Mesothelial cell of epicardium (in vitro differentiated cells): ENCODE measurements around the gene ERP29. TPM values are rescaled to one million over a fixed set of nuclear protein-coding genes. Genes with fewer than 3 reads are reported as not detected.

Source experiments
- DNase-seq, 2 experiments: peaks; one replicate each; pipeline ENCODE4 v3.0.0; 2021; ENCODE audit warnings: low spot score in 2 of 2; ENCODE audit not compliant: unreplicated experiment in 2 of 2
- H3K27ac Mint-ChIP-seq: 2 replicates; pipeline ENCODE4 v1.8.0; 2021; ENCODE audit warnings: mixed read lengths
- H3K27me3 Mint-ChIP-seq: 2 replicates; pipeline ENCODE4 v1.8.0; 2021; ENCODE audit warnings: low read depth, mixed read lengths
- H3K36me3 Mint-ChIP-seq: 2 replicates; pipeline ENCODE4 v1.8.0; 2021; ENCODE audit warnings: mixed read lengths
- H3K4me1 Mint-ChIP-seq: 2 replicates; pipeline ENCODE4 v1.8.0; 2021; ENCODE audit warnings: mixed read lengths
- H3K4me3 Mint-ChIP-seq: 2 replicates; pipeline ENCODE4 v1.8.0; 2021; ENCODE audit warnings: mild to moderate bottlenecking, moderate library complexity, mixed read lengths
- H3K9me3 Mint-ChIP-seq: 2 replicates; pipeline ENCODE4 v1.8.0; 2021; ENCODE audit warnings: mixed read lengths
- CTCF ChIP-seq: fragments of 200-600 bp; sonication (generic); IDR thresholded peaks from one replicate; pipeline ENCODE4 v1.5.0; 2021; ENCODE audit warnings: antibody characterized with exemption; ENCODE audit not compliant: unreplicated experiment
- total RNA-seq: library from RNA; stranded (reverse); gene quantifications from 3 replicates; pipeline ENCODE4 v1.2.1, GENCODE V29; 2021

ERP29 gene
- 96.6 to 97.6 TPM (median 97.5 TPM) in 3 replicates for total RNA-seq

GRCh38 chr12:112012775-112013600 lies at the start of gene ERP29, which contains the start of gene TMEM116:
ERP29 (plus strand) TSS chr12:112013426; CDS start chr12:112013466, 40 bp downstream.
TMEM116 (minus strand) TSS chr12:112013165; CDS start chr12:112005270, 7,895 bp downstream.
- TF ChIP-seq CTCF, result peak; percentile 65
- Mint-ChIP-seq H3K36me3 (peaks cover 10% of the 10 kb centered on the region), H3K27ac (peak within 1 kb of the TSS; percentile 99), H3K9me3 (peaks cover 6% of the 10 kb centered on the region), H3K4me1 (peaks cover 35% of the 10 kb centered on the region), H3K4me3 (peak within 1 kb of the TSS; percentile 86), H3K27me3 (no peaks in the 10 kb centered on the region)
- peak; percentile 100 for DNase-seq

- no peak for TF ChIP-seq CTCF
- H3K4me3 Mint-ChIP-seq, result no peak overlapping the region
- H3K4me1 Mint-ChIP-seq, result no peaks in the 10 kb centered on the region
- peaks cover 34% of the 10 kb centered on the region for H3K36me3 Mint-ChIP-seq
- no peak for DNase-seq
- no peak overlapping the region for H3K27ac Mint-ChIP-seq
- peaks cover 30% of the 10 kb centered on the region for H3K9me3 Mint-ChIP-seq
- no peaks in the 10 kb centered on the region for H3K27me3 Mint-ChIP-seq
Measured at GRCh38 chr12:111964935-111965334, 48.3 kb upstream of the ERP29 start.

- Mint-ChIP-seq H3K4me3 (no peak overlapping the region), H3K27me3 (no peaks in the 10 kb centered on the region), H3K9me3 (peaks cover 7% of the 10 kb centered on the region), H3K36me3 (peaks cover 14% of the 10 kb centered on the region), H3K27ac (no peak overlapping the region), H3K4me1 (no peaks in the 10 kb centered on the region)
- no peak for TF ChIP-seq CTCF
- DNase-seq, result no peak
Measured at GRCh38 chr12:111971800-111972199, 41.4 kb upstream of the ERP29 start.

- H3K9me3 Mint-ChIP-seq, result peaks cover 10% of the 10 kb centered on the region
- H3K4me1 Mint-ChIP-seq, result no peaks in the 10 kb centered on the region
- H3K27me3 Mint-ChIP-seq, result no peaks in the 10 kb centered on the region
- no peak overlapping the region for H3K27ac Mint-ChIP-seq
- DNase-seq, result no peak
- no peak for TF ChIP-seq CTCF
- H3K4me3 Mint-ChIP-seq, result no peak overlapping the region
- H3K36me3 Mint-ChIP-seq, result peaks cover 23% of the 10 kb centered on the region
Measured at GRCh38 chr12:111975161-111975931, 37.9 kb upstream of the ERP29 start.

GRCh38 chr12:111976291-111976690 lies 36.9 kb upstream of the ERP29 start:
- H3K27ac Mint-ChIP-seq, result no peak overlapping the region
- no peak overlapping the region for H3K4me3 Mint-ChIP-seq
- no peaks in the 10 kb centered on the region for H3K27me3 Mint-ChIP-seq
- H3K9me3 Mint-ChIP-seq, result peaks cover 4% of the 10 kb centered on the region
- no peaks in the 10 kb centered on the region for H3K4me1 Mint-ChIP-seq
- DNase-seq, result no peak
- H3K36me3 Mint-ChIP-seq, result peaks cover 20% of the 10 kb centered on the region
- TF ChIP-seq CTCF, result no peak
